ENCODE measurements around the gene INHBE.
A peak's percentile ranks its signal among the peaks of the same experiment; 100 is the strongest.
"Not testable (repeated sequence)": the region's sequence is repeated elsewhere in the genome, so short reads cannot be mapped to it uniquely, and the experiment has no call there.

INHBE gene, protein sequence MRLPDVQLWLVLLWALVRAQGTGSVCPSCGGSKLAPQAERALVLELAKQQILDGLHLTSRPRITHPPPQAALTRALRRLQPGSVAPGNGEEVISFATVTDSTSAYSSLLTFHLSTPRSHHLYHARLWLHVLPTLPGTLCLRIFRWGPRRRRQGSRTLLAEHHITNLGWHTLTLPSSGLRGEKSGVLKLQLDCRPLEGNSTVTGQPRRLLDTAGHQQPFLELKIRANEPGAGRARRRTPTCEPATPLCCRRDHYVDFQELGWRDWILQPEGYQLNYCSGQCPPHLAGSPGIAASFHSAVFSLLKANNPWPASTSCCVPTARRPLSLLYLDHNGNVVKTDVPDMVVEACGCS

GRCh38 chr12:57454566-57455373 is at the start of gene INHBE:
Gene INHBE, plus strand, starts transcription at chr12:57455307. Its CDS starts 230 bp downstream, at chr12:57455537.
- peak; percentile 66 for DNase-seq (ENCODE audit: low read depth)

DNA sequence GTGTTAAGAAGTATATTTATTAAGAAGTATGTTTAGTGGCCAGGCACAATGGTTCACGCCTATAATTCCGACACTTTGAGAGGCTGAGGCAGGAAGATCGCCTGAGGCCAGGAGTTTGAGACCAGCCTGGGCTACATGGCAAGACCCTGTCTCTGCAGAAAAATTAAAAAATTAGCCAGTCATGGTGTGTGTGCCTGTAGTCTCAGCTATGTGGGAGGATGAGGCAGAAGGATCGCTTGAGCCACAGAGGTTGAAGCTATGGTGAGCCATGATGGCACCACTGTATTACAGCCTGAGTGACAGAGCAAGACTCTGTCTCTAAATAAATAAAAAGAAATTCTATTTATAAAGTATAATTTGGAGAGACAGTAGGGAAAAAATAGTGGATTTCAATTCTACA is 44.6 kb upstream of the INHBE start:
- no peak for DNase-seq (ENCODE audit: low read depth)

GRCh38 chr12:57414160-57414559 is 40.9 kb upstream of the INHBE start:
- DNase-seq (ENCODE audit: low read depth), result not testable (repeated sequence)

GRCh38 chr12:57415088-57415487 is 40.0 kb upstream of the INHBE start:
- no peak for DNase-seq (ENCODE audit: low read depth)

DNA sequence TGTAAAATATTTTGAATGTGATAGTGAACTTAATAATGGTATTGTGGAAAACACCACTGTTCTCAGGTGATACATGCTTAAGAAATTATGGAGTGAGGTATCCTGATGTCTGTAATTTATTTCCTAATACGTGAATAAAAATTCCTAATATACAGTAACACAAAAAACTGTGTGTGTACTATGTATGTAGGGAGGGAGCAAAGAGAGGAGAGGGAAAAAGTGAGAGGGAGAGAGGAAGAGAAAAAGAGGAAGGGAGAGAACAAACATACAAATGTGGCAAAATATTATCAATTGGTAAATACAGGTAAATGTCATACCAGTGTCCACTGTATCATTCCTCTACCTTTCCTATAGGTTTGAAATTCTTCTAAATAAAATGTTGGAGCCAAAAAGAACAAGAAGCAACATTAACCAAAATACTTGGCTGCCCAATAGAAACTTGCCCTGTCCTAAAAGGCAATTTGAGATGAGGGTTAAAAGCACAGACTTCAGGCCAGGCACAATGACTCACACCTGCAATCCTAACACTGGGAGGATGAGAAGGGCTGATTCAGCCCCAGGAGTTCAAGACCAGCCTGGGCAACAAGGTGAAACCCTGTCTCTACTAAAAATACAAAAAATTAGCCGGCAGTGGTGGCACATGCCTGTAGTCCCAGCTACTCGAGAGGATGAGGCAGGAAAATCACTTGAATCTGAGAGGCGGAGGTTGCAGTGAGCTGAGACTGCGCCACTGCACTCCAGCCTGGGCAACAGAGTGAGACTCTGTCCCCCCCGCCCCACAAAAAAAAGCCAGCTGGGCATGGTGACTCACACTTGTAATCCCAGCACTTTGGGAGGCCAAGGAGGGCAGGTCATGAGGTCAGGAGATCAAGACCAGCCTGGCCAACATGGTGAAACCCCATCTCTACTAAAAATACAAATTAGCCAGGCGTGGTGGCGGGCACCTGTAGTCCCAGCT is 38.8 kb upstream of the INHBE start:
- no peak for DNase-seq (ENCODE audit: low read depth)

- no peak for DNase-seq (ENCODE audit: low read depth)
Measured at GRCh38 chr12:57418255-57418654, 36.9 kb upstream of the INHBE start.

GRCh38 chr12:57419495-57419894 is 35.6 kb upstream of the INHBE start:
- no peak for DNase-seq (ENCODE audit: low read depth)

- DNase-seq (ENCODE audit: low read depth), result no peak
Measured at GRCh38 chr12:57420482-57420881, 34.6 kb upstream of the INHBE start.

GRCh38 chr12:57426948-57427347 is 28.2 kb upstream of the INHBE start:
- not testable (repeated sequence) for DNase-seq (ENCODE audit: low read depth)

- DNase-seq (ENCODE audit: low read depth), result no peak
Measured at GRCh38 chr12:57428965-57429364, 26.1 kb upstream of the INHBE start.

DNA sequence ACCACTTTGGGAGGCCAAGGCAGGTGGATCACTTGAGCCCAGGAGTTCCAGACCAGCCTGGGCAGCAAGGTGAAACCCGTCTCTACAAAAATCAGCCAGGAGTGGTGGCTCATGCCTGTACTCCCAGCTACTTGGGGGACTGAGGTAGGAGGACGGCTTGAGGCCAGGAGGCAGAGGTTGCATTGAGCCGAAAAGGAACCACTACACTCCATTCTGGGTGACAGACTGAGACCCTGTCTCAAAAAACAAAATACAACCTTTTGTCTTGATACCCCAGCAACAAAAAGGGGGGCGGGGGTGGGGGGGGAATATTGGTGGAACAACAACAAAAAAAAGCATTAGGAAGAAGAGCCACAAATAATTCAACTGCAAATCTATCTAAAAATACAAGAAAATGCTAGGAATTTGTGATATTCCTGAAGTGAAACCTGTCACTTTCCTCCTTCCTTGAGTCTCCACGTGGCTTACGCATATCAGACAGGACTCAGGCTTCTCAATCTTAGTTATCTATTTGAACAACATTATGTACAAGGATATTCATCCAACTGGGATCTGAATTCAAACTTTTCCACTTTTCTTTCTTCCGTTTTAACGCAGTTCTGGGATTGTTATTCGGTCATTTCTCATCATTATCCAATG is 25.5 kb upstream of the INHBE start:
- DNase-seq (ENCODE audit: low read depth), result no peak

GRCh38 chr12:57430112-57430930 is 24.8 kb upstream of the INHBE start:
- peak; percentile 12 for DNase-seq (ENCODE audit: low read depth)

DNA sequence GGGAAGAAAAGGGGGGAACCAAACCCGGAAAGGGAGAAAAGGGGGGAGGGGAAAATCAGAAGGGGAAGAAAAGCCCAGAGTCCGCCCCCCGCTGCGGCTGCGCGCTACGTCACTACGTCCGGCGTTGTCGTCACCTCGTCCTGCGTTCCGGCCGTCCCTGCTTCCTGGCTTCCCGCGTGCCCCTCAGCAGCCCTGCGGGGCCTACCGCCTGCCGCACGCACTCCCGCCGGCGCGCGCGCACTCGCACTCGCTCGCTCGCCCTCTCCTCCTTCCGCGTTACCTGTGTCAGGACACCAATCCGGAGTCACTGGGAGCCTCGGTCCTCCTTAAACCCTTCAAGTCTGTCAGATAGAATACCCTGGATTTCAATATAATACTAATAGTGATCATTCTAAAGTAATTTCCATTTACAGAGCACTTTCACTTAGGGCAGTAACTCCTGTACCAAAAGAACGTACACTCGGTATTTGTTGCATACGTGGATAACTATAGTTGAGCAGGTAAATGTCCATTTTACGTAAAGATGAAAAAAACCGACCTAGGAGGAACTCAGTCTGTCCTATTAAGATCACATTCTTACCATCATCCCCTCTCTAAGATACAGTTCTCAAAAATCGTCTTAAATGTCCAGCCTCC is 24.1 kb upstream of the INHBE start, which contains the start of gene R3HDM2:
Gene R3HDM2 (minus strand): TSS at position 113 of the 636 bp plus-strand sequence. CDS start 120,615 bp downstream, outside the sequence.
- peak; percentile 76 for DNase-seq (ENCODE audit: low read depth)

GRCh38 chr12:57431654-57432188 is 23.4 kb upstream of the INHBE start:
- no peak for DNase-seq (ENCODE audit: low read depth)

DNA sequence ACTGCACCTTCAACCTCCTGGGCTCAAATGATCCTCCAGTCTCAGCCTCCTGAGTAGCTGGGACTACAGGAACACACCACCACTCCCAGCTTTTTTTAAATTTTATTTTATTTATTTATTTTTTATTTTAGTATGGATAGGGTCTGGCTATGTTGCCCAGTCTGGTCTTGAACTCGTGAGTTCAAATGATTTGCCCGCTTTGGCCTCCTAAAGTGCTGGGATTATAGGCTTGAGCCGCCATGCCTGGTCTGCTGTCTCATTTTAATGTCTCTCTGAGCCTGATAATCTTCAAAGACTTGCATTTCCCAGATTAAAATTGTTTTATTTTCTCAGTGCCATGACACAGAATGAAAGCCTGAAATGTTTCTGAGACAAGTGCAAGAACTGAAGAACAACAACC is 21.7 kb upstream of the INHBE start:
- DNase-seq (ENCODE audit: low read depth), result no peak

- no peak for DNase-seq (ENCODE audit: low read depth)
Measured at GRCh38 chr12:57434517-57435223, 20.4 kb upstream of the INHBE start, which contains the start of gene INHBC. Gene INHBC, plus strand, starts transcription at chr12:57434784. Its CDS starts 103 bp downstream, at chr12:57434887.

DNA sequence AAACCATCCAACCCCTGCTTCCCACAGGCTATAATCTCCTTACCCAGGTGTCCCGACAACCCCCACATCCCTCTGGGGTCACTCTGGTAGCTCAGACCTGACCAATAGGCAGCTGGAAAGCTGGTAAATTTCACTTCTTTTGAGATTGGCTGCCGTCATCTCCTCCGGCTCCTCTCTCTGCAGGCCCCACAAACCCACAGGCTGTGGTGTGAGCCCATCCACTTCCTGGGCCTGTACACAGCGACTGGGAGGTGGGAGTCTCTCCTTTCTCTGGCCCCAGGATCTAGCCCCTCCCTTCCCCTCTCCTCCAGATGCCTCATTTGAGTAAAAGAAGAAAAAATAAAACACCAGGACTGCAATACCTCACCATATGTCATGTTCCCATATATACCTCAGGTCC is 19.8 kb upstream of the INHBE start:
- no peak for DNase-seq (ENCODE audit: low read depth)

DNA sequence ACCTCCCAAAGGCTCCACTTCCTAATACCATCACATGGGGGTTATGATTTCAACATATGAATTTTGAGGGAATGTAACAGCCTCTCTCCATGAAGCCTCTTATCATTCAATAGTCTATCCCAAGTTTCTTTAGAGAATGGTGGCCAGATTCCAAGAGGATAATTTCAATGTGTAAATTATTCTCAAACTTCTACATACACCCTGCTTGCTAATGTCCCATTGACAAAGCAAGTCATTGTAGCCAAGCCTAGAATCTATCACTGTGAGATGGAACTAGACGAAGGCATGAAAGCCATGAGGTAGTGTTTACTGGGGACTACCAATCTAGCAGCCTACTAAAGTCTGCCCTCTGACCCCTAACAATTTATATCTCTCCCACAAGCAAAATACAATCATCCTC is 16.7 kb upstream of the INHBE start:
- no peak for DNase-seq (ENCODE audit: low read depth)

DNA sequence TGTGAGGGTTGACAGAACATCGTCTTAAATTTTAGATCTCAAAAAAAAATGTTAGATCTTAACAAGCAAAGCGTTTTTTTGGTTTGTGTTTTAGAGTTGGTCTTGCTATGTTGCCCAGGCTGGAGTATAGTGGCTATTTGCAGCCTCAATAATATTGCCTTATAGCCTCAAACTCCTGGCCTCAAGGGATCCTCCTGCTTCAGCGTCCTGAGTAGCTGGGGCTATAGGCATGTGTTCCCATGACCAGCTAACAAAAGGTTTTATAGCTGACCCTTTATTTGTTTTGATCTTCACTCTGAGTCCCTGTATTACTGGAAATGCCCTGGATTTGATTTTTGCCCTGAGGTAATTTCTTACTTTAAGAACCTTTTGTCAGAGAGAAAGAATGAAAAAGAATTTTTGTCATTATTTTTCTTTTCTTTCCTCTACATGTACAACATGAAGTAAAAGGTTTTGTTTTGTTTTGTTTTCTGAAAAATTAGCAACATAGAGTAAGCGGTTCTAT is 15.3 kb upstream of the INHBE start:
- no peak for DNase-seq (ENCODE audit: low read depth)
